HL-60/S4 treated with phorbol 12-myristate 13-acetate at 8.2 ng/mL for 4 days and 3 days (cell line): Measurements from ENCODE around the gene MNT.

Source experiments
- in situ Hi-C: fragments of 300-500 bp; cut with MboI; formaldehyde crosslinking; loops from 2 replicates; pipeline ENCODE4 v1.15.0; 2022; ENCODE audit warnings: low sequenced_read_pairs

Gene MNT

GRCh38 chr17:2365132-2365531 is 35.7 kb downstream of the MNT start:
- in situ Hi-C loops, result no loop called here

DNA sequence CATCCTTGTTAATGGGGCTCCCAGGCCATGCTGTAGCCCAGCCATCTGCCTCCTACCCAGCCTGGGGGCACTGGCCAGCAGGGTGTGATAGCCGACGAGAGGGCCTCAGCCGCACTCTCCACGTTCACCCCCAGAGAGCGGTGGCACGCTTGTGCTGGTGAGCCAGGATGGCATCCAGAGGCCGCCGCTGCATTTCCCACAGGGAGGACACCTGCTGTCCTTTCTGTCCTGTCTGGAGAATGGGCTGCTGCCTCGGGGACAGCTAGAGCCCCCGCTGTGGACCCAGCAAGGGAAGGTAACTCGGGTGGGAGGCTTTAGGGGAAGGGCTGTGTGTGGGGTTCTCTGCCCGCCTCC is 36.1 kb downstream of the MNT start:
- in situ Hi-C loops, result no loop called here

DNA sequence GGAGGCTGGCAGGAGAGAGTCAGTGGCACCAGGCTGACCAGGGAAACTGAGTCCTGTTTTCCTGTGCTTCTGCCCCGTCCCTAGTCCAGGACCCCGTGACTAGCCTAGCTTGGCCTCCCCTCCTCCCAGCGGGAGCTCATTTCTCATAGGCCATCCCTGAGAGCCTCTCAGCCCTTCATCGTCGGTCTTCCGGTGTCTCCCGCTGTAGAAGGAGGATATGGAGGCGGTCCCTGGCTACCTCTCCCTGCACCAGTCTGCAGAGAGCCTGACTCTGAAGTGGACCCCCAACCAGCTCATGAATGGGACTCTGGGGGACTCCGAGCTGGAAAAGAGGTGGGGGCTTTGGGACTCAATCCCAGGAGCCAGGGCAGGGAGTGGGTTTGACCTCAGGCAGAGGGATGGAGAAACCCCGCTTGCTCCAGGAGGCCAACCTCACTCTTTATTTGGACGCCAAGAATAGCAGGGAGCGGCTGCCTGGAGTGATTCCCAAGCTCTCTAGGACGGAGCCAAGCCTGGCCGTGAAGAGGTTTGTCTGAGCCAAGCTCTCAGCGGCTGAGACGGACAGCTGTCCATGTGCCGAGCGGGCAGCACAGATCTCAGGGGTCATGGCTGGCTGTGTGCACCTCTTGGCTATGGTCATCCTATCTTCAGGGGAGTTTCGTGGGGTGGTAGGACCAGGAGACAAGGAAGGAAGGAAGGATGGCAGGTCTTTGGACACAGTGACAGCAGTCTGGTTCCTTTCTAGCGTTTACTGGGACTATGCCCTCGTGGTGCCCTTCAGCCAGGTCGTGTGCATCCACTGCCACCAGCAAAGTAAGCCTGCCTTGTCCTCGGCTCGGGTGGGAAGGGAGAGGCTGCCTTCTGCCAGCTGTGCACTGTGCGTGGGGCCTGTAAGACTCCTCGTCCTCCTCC is 36.8 kb downstream of the MNT start:
- in situ Hi-C loops, result no loop called here

DNA sequence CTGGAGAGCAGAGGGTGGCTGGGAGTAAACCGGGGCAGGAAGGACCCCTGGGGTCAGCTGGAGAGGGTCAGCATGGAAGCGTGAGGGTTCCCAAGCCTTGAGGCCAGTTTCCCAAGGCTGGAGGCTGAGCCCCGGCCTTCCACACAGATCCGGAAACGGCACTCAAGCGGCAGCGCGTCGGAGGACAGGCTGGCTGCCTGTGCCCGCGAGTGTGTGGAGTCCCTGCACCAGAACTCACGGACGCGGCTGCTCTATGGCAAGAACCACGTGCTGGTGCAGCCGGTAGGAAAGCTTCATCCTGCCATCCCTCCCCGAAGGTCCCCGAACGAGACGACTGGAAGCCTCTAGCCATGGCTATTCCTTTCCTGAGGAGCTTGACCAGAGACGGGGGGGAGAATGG is 37.5 kb downstream of the MNT start:
- in situ Hi-C loops, result no loop called here

DNA sequence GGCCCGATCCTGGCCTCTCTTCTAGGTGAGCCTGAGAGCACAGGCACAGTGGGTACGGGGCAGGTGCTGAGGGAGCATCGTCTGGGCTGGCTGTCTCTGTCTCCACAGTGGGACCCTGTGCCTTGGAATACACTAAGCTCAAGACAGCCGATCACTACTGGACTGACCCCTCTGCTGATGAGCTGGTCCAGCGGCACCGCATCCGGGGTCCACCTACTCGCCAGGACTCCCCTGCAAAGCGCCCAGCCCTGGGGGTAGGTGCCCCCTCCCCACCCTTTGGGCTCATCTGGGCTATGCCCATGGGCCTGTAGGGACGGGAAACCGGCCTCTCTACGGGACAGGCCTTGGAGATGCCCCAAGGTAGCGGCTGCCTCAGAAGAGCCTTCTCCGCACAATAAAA is 38.0 kb downstream of the MNT start:
- in situ Hi-C loops, result no loop called here

- in situ Hi-C loops, result no loop called here
These were observed 38.4 kb downstream of the MNT start for GRCh38 chr17:2362416-2362815.

- in situ Hi-C loops, result no loop called here
These were observed 38.8 kb downstream of the MNT start for GRCh38 chr17:2362016-2362415.

DNA sequence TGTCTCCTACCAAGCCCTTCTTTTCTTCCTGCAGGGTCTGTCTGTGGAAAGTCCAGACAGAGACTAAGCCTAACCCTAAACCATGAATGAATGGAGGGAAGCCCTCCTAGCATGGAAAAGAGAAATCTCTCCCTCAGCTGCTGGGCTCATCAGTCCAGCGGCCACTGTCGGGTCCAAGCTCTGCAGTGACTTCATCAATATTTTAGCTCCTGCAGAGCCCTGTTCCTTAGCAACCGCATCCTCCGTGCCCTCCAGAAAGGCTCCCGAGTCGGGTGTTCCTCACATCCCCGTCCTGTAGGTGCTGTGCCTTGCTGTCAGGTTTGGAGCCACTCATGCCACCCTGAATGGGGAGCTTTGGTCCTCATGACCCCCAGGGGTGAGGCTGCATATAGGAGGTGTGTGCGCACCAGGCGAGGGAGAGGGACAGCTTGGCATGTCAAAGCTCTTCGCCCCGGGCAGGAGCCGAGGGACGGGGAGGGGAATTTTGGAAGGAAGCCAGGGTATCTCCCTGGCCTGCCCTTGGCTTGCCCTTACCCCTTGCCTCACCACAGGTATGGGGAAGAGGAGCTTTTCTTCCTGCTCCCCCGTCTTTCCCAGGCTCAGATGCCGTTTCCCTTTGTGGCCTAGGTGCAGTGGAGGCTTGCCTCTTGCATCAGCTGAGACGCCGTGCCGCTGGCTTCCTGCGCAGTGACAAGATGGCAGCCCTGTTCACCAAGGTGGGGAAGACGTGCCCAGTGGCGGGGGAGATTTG is 39.7 kb downstream of the MNT start:
- in situ Hi-C loops, result no loop called here

GRCh38 chr17:2357931-2358434 is 42.9 kb downstream of the MNT start:
- in situ Hi-C loops, result no loop called here

DNA sequence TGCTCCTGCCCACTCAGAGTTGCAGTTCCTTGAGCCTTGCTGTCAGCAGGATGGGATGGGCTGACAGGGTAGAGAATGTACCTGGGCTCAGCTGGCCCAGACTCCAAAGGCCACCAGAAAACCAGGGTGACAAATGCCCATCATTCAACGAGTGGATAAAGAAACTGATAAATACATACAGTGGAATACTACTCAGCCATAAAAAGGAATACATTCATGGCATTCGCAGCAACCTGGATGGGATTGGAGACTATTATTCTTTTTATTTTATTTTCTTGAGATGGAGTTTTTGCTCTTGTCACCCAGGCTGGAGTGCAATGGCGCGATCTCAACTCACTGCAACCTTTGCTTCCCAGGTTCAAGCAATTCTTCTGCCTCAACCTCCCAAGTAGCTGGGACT is 43.6 kb downstream of the MNT start:
- in situ Hi-C loops, result no loop called here

DNA sequence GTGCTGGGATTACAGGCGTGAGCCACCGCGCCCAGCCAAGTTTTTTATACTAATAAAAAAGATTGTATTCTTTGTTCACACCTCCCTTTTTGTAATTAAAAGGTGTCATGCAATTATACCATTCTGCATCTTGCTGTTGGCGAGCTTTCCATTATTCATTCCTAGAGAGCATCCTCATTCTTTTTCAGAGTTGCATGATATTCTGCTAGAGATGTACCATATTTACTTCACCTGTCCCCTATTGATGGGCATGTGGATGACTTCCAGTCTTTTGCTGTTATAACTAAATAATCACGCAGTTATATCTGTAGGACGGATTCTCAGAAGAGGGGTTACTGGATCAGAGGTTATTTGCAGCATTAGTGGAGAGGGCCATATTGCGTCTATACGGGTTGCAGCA is 46.5 kb downstream of the MNT start:
- in situ Hi-C loops, result no loop called here

DNA sequence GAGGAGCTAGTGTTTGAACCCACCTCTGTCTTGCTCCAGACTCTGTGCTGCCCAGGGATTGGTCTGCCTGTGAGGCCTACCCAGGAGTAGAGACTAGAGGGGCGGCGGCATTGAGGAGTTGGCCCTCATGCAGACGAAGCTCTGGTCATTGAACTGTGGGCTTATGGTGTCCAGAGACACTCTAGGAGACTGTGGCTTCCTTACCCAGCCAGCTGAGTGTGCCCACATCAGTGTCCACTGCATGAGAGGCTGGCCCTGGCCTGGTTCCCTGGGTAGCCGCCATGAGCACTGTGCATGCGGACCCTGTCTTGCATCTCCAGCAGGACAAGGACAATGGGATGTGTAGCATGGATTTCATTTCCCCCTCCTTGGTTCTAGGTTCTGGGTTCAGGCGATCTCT is 49.6 kb downstream of the MNT start:
- in situ Hi-C loops, result no loop called here

DNA sequence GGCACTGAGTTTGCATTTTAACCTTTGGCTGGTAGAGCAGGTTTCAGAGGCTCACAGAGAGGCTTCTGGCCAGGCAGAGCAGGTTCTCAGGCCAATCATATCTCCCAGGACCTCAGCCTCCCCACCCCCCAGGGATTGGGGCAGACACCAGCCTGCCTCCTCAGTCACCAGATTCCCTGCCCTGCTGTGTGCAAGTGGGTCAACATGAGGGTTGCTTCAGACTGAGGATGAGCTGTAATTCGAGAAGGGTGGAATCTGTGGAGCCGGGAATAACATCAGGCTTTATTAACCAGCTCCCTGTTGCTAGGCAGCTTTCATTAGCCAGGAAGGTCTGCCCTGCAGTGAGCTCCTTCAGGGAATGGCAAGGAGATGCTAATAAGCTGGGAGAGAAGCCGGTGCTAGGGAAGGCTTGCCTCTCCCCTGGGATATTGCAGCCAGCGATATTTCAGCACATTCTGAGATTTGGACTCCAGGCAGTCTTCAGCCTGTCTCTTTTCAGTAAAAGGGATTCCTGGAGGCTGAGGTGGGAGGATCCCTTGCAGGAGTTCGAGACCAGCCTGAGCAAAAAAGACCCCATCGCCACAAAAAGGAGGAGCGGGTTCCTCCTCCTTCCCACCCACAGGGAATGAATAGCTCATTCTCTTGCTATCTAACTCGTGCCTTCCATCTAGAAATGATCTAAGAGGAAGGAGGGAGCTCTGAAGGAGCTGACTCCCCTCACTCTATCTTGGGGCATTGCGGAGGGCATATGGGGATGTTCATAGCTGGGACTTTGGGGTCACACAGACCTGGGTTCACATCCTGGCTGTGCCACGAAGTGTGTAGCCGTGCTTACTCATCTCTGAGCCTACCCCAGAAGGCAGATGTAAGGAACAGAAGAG is 52.8 kb downstream of the MNT start:
- in situ Hi-C loops, result no loop called here

- in situ Hi-C loops, result no loop called here
These were observed 54.4 kb downstream of the MNT start for GRCh38 chr17:2346475-2346874.

DNA sequence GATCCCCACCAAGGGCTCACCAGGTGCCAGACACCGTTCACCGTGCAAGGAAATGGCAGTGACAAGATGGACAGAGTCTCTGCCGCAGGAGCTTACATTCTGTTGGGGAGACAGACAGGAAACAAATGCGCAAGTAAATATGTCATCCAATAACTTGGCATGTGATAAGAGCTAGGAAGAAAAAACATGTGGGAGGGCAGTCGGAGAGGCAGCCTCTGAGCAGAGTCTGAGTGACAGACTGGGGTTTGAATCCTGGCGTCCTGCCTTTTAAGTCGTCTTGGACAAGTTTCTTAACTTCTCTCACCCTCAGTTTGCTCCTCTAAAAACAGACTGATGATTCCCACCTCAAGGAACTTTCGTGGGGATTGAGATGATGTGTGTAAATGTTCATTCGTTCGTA is 56.3 kb downstream of the MNT start:
- in situ Hi-C loops, result no loop called here

- in situ Hi-C loops, result no loop called here
These were observed 57.4 kb downstream of the MNT start for GRCh38 chr17:2343421-2343820.

GRCh38 chr17:2338315-2338657 is 62.6 kb downstream of the MNT start:
- in situ Hi-C loops, result no loop called here

- in situ Hi-C loops, result no loop called here
These were observed 63.1 kb downstream of the MNT start for GRCh38 chr17:2337544-2338314.

GRCh38 chr17:2336852-2337543 is 63.9 kb downstream of the MNT start, which contains the start of gene SGSM2:
Gene SGSM2 (plus strand): TSS chr17:2337501. CDS start chr17:2337689, 188 bp downstream.
- in situ Hi-C loops, result no loop called here
